ENCODE measurements around the gene CHRNA10.

- TF ChIP-seq CTCF (IDR thresholded peaks at IDR 0.05; ENCODE audit: low read length) (no peak), EZH2 (IDR thresholded peaks at IDR 0.05; ENCODE audit: borderline replicate concordance, low read length) (no peak)
These were observed 32.2 kb upstream of the CHRNA10 start for GRCh38 chr11:3703383-3703782.
